ENCODE data around the gene SLC6A11. TPM values are rescaled to one million over a fixed set of nuclear protein-coding genes. Genes with fewer than 3 reads are reported as not detected.

SLC6A11 gene
- total and polyA plus RNA-seq, 9 donors: under 0.01 to 0.33 (median 0.07) TPM; not detected in 2

DNA sequence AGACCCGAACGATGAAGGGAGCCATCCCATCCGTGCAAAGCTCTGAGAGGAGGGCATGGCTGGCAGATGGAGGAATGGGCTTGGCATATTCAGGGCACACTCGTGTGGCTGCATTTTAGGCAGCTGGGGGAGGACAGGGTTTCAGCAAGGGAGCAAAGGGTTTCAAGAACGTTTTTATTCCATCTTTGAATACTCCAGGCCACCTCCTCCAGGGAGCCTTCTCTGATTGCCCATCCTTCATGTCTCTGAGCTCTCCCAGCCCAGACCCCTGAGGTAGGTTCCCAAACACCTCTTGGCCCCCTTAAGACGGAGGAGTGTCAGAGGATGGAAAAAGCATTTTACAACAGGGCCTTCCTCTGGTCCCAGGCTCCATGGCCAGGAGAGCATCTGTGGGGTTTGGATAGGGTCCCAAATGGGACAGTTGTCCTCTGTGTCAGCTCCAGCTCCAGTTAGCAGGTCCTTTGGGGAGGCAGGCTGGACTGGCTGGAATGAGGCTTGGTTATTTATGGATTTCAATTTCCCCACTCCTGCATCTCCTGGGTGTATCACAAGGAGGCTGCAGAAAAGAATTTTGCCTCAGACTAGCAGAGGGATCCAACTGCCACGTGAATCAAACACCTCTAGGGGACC lies 158.8 kb downstream of the SLC6A11 start:
- no peaks in the 10 kb centered on the region for H3K9me3 ChIP-seq
- 62 to 76% (median 69%) methylated on average over 7 of the region's 7 CpGs for WGBS, 3 donors

GRCh38 chr3:10975695-10976234 lies 159.7 kb downstream of the SLC6A11 start:
- TF ChIP-seq, protein P1, sequence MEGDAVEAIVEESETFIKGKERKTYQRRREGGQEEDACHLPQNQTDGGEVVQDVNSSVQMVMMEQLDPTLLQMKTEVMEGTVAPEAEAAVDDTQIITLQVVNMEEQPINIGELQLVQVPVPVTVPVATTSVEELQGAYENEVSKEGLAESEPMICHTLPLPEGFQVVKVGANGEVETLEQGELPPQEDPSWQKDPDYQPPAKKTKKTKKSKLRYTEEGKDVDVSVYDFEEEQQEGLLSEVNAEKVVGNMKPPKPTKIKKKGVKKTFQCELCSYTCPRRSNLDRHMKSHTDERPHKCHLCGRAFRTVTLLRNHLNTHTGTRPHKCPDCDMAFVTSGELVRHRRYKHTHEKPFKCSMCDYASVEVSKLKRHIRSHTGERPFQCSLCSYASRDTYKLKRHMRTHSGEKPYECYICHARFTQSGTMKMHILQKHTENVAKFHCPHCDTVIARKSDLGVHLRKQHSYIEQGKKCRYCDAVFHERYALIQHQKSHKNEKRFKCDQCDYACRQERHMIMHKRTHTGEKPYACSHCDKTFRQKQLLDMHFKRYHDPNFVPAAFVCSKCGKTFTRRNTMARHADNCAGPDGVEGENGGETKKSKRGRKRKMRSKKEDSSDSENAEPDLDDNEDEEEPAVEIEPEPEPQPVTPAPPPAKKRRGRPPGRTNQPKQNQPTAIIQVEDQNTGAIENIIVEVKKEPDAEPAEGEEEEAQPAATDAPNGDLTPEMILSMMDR (IDR thresholded peaks at IDR 0.05): no peak
- no peak for TF ChIP-seq POLR2A (IDR thresholded peaks at IDR 0.05)
- TF ChIP-seq EP300 (IDR thresholded peaks at IDR 0.05): no peak
- Histone ChIP-seq H3K4me3 (no peak overlapping the region), H3K4me1 (ENCODE audit: insufficient read depth) (no peaks in the 10 kb centered on the region), H3K27ac (no peak overlapping the region), H3K9me3 (no peaks in the 10 kb centered on the region), H3K27me3 (no peaks in the 10 kb centered on the region), H3K36me3 (no peaks in the 10 kb centered on the region)
- intact Hi-C loops (cut with DNase I): loop anchor here in 1 of 4 donors (5.0 kb wide), 1 partner anchor 262 kb away; no protein-coding TSS in a partner anchor
- no peak for DNase-seq
- WGBS, 3 donors: 67 to 88% (median 81%) methylated on average over 1 of the region's 1 CpG

More for the DNA sequence above, 158.8 kb downstream of the SLC6A11 start:
- no peak for DNase-seq
- TF ChIP-seq EP300 (IDR thresholded peaks at IDR 0.05) (no peak), POLR2A (IDR thresholded peaks at IDR 0.05) (no peak)
- TF ChIP-seq, protein P1 (IDR thresholded peaks at IDR 0.05): no peak
- no peak overlapping the region for H3K27ac ChIP-seq
- no peaks in the 10 kb centered on the region for H3K36me3 ChIP-seq
- no peaks in the 10 kb centered on the region for H3K4me1 ChIP-seq (ENCODE audit: insufficient read depth)
- no peaks in the 10 kb centered on the region for H3K27me3 ChIP-seq
- no peak overlapping the region for H3K4me3 ChIP-seq
- intact Hi-C loops (cut with DNase I): loop anchor here in 1 of 4 donors (5.0 kb wide), 1 partner anchor 262 kb away; no protein-coding TSS in a partner anchor

DNA sequence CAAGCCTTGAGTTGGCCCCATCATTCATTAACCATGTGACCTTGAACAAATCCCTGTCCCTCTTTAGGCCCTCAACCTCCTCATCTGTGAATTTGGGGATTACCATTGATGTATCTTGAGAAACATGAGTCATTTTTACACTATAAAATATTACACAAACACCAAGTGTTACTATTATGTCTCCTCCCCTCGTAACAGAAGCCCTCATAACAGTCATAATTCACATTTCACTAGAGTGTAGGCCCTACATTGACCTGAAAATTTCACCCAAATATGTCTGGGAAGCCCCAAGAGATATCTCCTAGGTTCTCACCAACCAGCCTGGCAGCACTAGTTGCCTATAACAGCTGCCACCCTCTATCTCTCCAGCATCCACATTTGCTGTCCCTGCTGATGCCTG lies 160.7 kb downstream of the SLC6A11 start:
- intact Hi-C loops (cut with DNase I): loop anchor here in 1 of 4 donors (5.0 kb wide), 1 partner anchor 261 kb away; no protein-coding TSS in a partner anchor

DNA sequence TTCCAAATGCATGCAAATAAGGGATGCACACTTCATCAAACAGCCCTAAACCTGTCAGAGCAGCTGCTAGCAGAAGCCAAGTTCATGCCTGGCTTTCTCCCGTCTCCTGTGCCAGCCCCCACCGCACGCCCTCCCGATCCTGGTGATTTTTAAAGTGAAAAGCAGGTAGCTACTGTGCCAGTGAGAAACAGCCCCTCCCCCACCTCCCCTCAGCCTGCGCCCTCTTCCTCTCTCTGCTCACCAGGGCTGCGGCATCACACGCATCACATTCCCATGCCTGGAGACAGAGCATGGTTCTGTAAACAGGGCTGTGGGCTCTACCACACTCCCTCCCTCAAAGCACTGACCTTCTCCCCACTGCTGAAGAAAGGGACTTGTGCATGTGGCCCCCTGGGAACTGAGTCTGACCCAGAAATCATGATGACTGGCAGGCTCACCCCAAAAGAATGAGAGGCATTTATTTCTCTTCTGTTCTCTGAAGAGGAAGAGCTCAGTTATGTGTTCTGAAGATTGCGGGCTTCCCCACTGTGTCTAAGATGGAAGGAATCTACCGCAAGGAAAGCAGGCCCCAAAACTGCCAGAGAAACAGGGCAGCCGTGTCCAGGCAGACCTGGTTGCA lies 162.0 kb downstream of the SLC6A11 start:
- Histone ChIP-seq H3K27me3 (no peaks in the 10 kb centered on the region), H3K4me1 (ENCODE audit: insufficient read depth) (peaks cover 2% of the 10 kb centered on the region), H3K27ac (no peak overlapping the region), H3K9me3 (no peaks in the 10 kb centered on the region), H3K36me3 (no peaks in the 10 kb centered on the region), H3K4me3 (no peak overlapping the region)
- DNase-seq: no peak
- 41 to 51% (median 50%) methylated on average over 10 of the region's 10 CpGs for WGBS, 3 donors
- intact Hi-C loops (cut with DNase I): loop anchor here in 1 of 4 donors (5.0 kb wide), 1 partner anchor 259 kb away; no protein-coding TSS in a partner anchor
- TF ChIP-seq POLR2A (IDR thresholded peaks at IDR 0.05): no peak
- no peak for TF ChIP-seq EP300 (IDR thresholded peaks at IDR 0.05)
- TF ChIP-seq, protein P1 (IDR thresholded peaks at IDR 0.05): no peak

More for the DNA sequence above, 160.7 kb downstream of the SLC6A11 start:
- TF ChIP-seq POLR2A (IDR thresholded peaks at IDR 0.05) (no peak), EP300 (IDR thresholded peaks at IDR 0.05) (no peak)
- TF ChIP-seq, protein P1 (IDR thresholded peaks at IDR 0.05): no peak
- H3K4me3 ChIP-seq: no peak overlapping the region
- H3K4me1 ChIP-seq (ENCODE audit: insufficient read depth): no peaks in the 10 kb centered on the region
- 84 to 100% (median 88%) methylated on average over 1 of the region's 1 CpG for WGBS, 3 donors
- DNase-seq: no peak
- no peak overlapping the region for H3K27ac ChIP-seq
- H3K9me3 ChIP-seq: no peaks in the 10 kb centered on the region
- H3K27me3 ChIP-seq: no peaks in the 10 kb centered on the region
- no peaks in the 10 kb centered on the region for H3K36me3 ChIP-seq
